Thoracic aorta (tissue), 2 donors: ENCODE results near the gene GPR153. TPM values are rescaled to one million over a fixed set of nuclear protein-coding genes. Genes with fewer than 3 reads are reported as not detected.

ENCODE experiments used
- ATAC-seq: fragments of 150-250 bp; one replicate; pipeline ENCODE4 v1.8.0; 2017; ENCODE audit warnings: low read depth; ENCODE audit not compliant: insufficient number of reproducible peaks, low FRiP score
- DNase-seq: peaks from one replicate; pipeline ENCODE4 v3.0.0-alpha.2; 2020; ENCODE audit warnings: low spot score
- H3K27ac ChIP-seq, 2 donors: fragments of 200-600 bp; sonication (generic); 1 replicate in 1 of 2; 2 replicates in 1 of 2; pipeline ENCODE4 v1.5.1; 2016; ENCODE audit warnings: mild to moderate bottlenecking in 2 of 2, moderate library complexity in 2 of 2
- H3K27me3 ChIP-seq: fragments of 200-600 bp; sonication (generic); replicated peaks from 2 replicates; pipeline ENCODE4 v1.6.0; 2016; ENCODE audit warnings: mild to moderate bottlenecking; ENCODE audit not compliant: insufficient read depth
- H3K36me3 ChIP-seq: fragments of 200-600 bp; sonication (generic); one replicate; pipeline ENCODE4 v1.5.1; 2016
- H3K4me1 ChIP-seq, 2 donors: fragments of 200-600 bp; sonication (generic); 1 replicate in 1 of 2; 2 replicates in 1 of 2; pipeline versions ENCODE4 v1.5.1 to v1.6.0; 2016; ENCODE audit warnings: low read depth in 2 of 2, mild to moderate bottlenecking in 1 of 2; ENCODE audit not compliant: control insufficient read depth in 1 of 2
- H3K4me3 ChIP-seq: fragments of 200-600 bp; sonication (generic); 2 replicates; pipeline ENCODE4 v1.5.1; 2016; ENCODE audit warnings: mild to moderate bottlenecking
- H3K9me3 ChIP-seq: fragments of 200-600 bp; sonication (generic); 2 replicates; pipeline ENCODE4 v1.5.1; 2016
- total RNA-seq, 2 donors: library from RNA; depleted of rRNA; stranded (reverse); fragments of >200 nt; gene quantifications; one replicate each; pipeline versions ENCODE4 v1.1.0 to v1.2.3, GENCODE V29; 2016
- TF ChIP-seq, protein P1 (sequence below): fragments of 200-600 bp; sonication (generic); IDR thresholded peaks from one replicate; pipeline ENCODE4 v1.5.1; 2019; ENCODE audit warnings: antibody characterized with exemption

Gene GPR153
- total RNA-seq, 2 donors from 2014 or later, result 4.6 to 4.7 TPM

DNA sequence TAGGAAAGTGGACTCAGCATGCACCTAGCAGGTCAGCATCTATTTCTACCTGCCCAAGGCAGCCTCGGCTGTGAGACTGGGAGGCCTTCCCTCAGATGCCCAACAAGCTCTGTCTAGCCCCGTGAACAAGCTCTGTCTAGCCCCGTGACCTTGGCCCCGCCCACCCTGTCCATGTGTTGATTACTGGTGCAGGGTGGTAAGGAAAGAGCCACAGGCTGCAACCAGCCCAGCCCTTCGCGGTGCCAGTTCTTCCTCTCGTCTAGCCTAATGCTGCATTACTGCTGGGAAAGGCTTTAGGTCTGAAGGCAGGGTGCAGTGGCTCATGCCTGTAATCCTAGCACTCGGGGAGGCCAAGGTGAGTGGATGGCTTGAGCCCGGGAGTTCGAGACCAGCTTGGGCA is 2.2 kb downstream of the GPR153 start:
- H3K4me3 ChIP-seq, result no peak overlapping the region
- peaks cover 4% of the 10 kb centered on the region for H3K27me3 ChIP-seq
- no peaks in the 10 kb centered on the region for H3K36me3 ChIP-seq
- no peaks in the 10 kb centered on the region for H3K9me3 ChIP-seq
- ATAC-seq (no peak), DNase-seq (no peak)
- TF ChIP-seq, protein P1, sequence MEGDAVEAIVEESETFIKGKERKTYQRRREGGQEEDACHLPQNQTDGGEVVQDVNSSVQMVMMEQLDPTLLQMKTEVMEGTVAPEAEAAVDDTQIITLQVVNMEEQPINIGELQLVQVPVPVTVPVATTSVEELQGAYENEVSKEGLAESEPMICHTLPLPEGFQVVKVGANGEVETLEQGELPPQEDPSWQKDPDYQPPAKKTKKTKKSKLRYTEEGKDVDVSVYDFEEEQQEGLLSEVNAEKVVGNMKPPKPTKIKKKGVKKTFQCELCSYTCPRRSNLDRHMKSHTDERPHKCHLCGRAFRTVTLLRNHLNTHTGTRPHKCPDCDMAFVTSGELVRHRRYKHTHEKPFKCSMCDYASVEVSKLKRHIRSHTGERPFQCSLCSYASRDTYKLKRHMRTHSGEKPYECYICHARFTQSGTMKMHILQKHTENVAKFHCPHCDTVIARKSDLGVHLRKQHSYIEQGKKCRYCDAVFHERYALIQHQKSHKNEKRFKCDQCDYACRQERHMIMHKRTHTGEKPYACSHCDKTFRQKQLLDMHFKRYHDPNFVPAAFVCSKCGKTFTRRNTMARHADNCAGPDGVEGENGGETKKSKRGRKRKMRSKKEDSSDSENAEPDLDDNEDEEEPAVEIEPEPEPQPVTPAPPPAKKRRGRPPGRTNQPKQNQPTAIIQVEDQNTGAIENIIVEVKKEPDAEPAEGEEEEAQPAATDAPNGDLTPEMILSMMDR, result no peak
- no peak overlapping the region for H3K27ac ChIP-seq
- peaks cover 0 to 23% of the 10 kb centered on the region in 2 donors for H3K4me1 ChIP-seq

DNA sequence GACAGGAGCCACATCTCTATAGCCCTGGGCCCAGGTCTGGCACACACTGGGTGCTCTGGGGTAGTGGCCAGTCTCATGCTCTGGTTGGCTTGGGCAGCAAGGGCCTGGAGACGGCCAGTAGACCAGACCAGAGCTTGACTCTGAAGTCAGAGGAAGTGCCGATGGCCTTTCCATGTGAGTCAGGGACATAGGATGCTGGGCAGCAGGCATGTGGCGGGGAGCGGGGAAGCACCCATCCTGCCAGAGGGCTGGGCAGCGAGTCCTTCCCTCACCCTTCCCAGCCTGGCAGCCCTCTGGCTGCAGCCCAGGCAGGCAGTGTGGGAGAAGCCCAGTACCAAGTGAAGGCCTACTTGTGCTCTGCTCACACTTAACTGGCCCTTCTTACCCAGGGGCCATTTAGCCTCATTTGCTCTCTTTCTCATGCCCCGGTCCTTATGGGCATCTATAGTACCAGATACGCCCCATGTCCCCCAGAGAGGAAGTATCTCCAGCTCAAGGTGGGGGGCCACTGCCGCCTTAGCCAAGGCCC is 3.3 kb downstream of the GPR153 start:
- Histone ChIP-seq H3K27ac (no peak overlapping the region), H3K4me3 (no peak overlapping the region), H3K4me1 (peaks cover 0 to 15% of the 10 kb centered on the region in 2 donors), H3K36me3 (no peaks in the 10 kb centered on the region), H3K27me3 (peaks cover 4% of the 10 kb centered on the region), H3K9me3 (no peaks in the 10 kb centered on the region)
- DNase-seq (no peak), ATAC-seq (no peak)
- TF ChIP-seq, protein P1, result no peak

DNA sequence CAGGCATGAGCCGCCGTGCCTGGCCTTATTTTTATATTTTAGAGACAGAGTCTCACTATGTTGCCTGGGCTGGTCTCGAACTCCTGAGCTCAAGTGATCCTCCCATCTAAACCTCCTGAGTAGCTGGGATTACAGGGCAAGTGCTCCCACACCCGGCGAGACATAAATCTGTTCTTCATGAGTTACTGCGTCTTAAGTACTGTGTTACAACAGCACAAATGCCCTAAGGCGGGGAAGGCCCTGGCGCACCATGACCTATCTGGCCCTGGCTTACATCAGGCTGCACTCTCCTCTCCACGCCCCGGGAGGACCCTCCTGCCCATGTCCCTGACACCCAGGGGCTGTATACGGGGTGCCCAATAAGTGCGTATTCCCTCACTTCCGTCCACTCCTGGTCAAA is 4.3 kb downstream of the GPR153 start:
- H3K4me3 ChIP-seq, result no peak overlapping the region
- H3K9me3 ChIP-seq, result no peaks in the 10 kb centered on the region
- no peak for DNase-seq
- no peaks in the 10 kb centered on the region for H3K27me3 ChIP-seq
- H3K4me1 ChIP-seq, result peaks cover 0 to 15% of the 10 kb centered on the region in 2 donors
- no peak overlapping the region for H3K27ac ChIP-seq
- ATAC-seq, result no peak
- TF ChIP-seq, protein P1, result no peak
- no peaks in the 10 kb centered on the region for H3K36me3 ChIP-seq

DNA sequence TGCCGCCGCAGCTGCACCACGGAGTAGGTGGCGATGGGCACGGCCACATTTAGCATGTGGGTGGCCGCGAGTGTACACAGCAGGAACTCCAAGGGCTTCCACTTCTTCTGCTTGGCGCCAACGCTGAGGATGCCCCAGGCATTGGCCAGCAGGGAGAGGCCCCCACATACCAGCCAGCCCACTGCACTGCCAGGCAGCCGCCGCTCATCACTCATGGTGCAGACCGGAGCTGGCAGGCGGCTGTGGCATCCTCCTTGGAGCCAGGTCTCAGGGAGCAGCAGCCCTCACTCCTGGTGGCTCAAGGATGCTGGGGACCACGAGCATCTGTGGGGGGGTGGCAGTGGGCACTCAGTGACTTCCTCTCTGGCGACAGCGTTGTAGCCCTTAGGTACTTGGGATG is 6.2 kb downstream of the GPR153 start:
- DNase-seq (no peak), ATAC-seq (no peak)
- H3K4me1 ChIP-seq, result peaks cover 0 to 4% of the 10 kb centered on the region in 2 donors
- no peak overlapping the region for H3K4me3 ChIP-seq
- no peak overlapping the region for H3K27ac ChIP-seq
- TF ChIP-seq, protein P1, result no peak
- H3K36me3 ChIP-seq, result no peaks in the 10 kb centered on the region
- no peaks in the 10 kb centered on the region for H3K9me3 ChIP-seq
- H3K27me3 ChIP-seq, result no peaks in the 10 kb centered on the region

DNA sequence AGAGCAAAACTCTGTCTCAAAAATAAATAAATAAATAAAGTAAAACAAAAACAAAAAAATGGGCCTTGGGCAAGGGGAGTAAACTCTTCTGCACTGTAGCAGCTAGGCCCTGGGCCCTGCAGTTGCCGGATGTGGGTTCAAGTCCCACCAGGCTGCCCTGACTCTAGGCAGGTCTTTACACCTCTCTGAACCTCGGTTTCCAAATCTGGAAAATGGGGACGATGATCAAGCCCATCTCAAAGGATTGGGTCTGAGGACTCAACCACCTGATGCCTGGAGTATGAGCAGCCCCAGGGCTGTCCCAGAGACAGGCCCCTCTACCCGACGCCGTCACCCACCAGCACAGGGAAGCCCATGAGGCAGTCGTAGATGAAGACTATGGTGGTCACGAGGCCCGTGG is 7.5 kb downstream of the GPR153 start:
- no peak overlapping the region for H3K4me3 ChIP-seq
- H3K4me1 ChIP-seq, result no peaks in the 10 kb centered on the region
- no peak for DNase-seq
- TF ChIP-seq, protein P1, result no peak
- no peaks in the 10 kb centered on the region for H3K36me3 ChIP-seq
- H3K27ac ChIP-seq, result no peak overlapping the region
- no peaks in the 10 kb centered on the region for H3K9me3 ChIP-seq
- no peak for ATAC-seq
- H3K27me3 ChIP-seq, result peaks cover 7% of the 10 kb centered on the region
